Heart left ventricle (tissue), 13 donors: ENCODE data around the gene CYP4F22.
"Not testable (repeated sequence)": the region's sequence is repeated elsewhere in the genome, so short reads cannot be mapped to it uniquely, and the experiment has no call there.

Experiments
- POLR2A ChIP-seq, 2 donors: fragments of 450-650 bp; IDR thresholded peaks; one replicate each; pipeline ENCODE4 v1.6.1; 2017; ENCODE audit warnings: antibody characterized with exemption in 2 of 2, mild to moderate bottlenecking in 2 of 2, moderate library complexity in 2 of 2
- TF ChIP-seq, protein P1 (sequence below), 12 donors: fragments of 200-600 bp; sonication (generic) in 4 of 12; IDR thresholded peaks; one replicate each; pipeline versions ENCODE4 v1.5.0 to v1.8.0; 2018 to 2022; ENCODE audit warnings: antibody characterized with exemption in 12 of 12, mild to moderate bottlenecking in 5 of 12
- donor health status: ischemic (EF 13 %, LVEDD 7.1; RV severe dilation, severe dysfunction).
- donor health status: DM: no; HTN: yes; CAD: no.
- donor health status: DM: no; HTN: no; CAD: no.
- donor health status: ischemic (EF 25% LVEDD 6.9; RV normal size, moderate dysfunction).
- donor health status: ischemic (EF 25% LVEDD 5.7; RV mildly dilated, moderate dysfunction).
- donor health status: ischemic (EF 35%, LVEDD 5.7; RV mildly dilated, moderate dysfunction).
- donor health status: nonischemic (EF 11% LVEDD 7.7; RV severe dilation, severe dysfunction).
- donor health status: DM: yes; HTN: yes; CAD: no.
- donor health status: PGD.
- donor health status: ischemic (EF 29% LVEDD 5.4; RV normal size, mild dysfunction).
- donor health status: nonischemic (EF 23%, LVEDD 6.1; RV moderate dilation, normal function).

DNA sequence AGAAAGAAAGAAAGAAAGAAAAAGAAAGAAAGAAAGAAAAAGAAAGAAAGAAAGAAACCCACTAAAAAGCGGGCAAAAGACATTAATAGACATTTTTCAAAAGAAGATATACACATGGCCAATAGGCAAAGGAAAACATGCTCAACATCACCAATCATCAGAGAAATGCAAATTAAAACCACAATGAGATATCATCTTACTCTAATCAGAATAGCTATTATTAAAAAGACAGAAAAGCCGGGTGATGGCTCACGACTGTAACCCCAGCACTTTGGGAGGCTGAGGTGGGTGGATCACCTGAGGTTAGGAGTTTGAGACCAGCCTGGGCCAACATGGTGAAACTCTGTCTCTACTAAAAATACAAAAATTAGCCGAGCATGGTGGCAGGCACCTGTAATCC is 34.5 kb upstream of the CYP4F22 start:
- TF ChIP-seq, protein P1, sequence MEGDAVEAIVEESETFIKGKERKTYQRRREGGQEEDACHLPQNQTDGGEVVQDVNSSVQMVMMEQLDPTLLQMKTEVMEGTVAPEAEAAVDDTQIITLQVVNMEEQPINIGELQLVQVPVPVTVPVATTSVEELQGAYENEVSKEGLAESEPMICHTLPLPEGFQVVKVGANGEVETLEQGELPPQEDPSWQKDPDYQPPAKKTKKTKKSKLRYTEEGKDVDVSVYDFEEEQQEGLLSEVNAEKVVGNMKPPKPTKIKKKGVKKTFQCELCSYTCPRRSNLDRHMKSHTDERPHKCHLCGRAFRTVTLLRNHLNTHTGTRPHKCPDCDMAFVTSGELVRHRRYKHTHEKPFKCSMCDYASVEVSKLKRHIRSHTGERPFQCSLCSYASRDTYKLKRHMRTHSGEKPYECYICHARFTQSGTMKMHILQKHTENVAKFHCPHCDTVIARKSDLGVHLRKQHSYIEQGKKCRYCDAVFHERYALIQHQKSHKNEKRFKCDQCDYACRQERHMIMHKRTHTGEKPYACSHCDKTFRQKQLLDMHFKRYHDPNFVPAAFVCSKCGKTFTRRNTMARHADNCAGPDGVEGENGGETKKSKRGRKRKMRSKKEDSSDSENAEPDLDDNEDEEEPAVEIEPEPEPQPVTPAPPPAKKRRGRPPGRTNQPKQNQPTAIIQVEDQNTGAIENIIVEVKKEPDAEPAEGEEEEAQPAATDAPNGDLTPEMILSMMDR (IDR thresholded peaks at IDR 0.05): not testable (repeated sequence)
- TF ChIP-seq POLR2A (IDR thresholded peaks at IDR 0.05): not testable (repeated sequence)
